ENCODE data around the gene CCR3.
"Not testable (repeated sequence)": the region's sequence is repeated elsewhere in the genome, so short reads cannot be mapped to it uniquely, and the experiment has no call there.

CCR3 gene

GRCh38 chr3:46242120-46242519 is at the start of gene CCR3:
Gene CCR3, plus strand, starts transcription at chr3:46242460. Its CDS starts 22,699 bp downstream, at chr3:46265159.
- DNase-seq (ENCODE audit: low spot score) = no peak

GRCh38 chr3:46192939-46193338 is 49.3 kb upstream of the CCR3 start:
- DNase-seq (ENCODE audit: low spot score) = no peak

DNA sequence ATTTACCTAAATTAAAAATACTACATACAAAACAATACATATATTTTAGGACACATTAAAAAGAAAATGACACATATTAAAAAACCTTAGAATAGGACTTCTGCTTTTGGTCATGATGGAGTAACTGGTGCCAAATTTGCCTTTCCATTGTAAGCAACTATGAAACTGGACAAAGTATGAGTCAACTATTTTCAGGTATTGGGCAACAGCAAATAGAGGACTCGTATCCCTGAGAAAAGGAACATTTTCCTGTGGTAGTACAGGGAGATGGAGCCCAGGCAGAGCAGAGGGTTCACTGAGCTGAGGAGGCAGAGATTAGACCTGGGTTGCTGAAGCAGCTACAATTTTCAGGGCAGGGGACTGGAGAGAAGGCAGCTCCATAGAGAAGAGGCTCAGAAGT is 48.8 kb upstream of the CCR3 start:
- DNase-seq (ENCODE audit: low spot score) = no peak

DNA sequence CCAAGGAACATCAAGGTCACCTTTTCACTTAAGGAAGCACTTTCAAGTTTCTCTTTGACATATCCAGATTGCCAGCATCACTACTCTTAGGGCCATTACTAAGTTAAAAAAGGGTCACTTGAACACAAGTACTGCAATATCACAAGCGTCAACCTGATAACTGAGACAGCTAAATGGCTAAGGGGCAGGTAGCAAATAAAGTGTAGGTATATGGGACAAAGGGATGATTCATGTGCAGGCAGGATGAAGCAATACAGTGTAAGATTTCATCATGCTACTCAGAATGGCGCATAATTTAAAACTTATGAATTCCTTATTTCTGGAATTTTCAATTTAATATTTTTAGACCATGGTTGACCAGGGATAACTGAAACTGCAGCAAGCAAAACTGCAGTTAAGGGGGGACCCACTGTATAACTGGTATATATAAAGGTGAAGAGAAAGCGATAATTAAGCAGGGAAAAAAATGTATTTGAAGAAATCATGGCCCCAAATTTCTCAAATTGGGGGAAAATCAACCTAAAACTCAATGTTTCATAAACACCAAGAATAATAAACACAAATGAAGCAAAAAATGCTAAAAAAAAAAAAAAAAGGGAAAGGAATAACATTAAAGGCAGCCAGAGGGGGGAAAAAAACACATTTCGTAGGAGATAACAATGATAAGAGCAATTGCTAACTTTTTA is 47.2 kb upstream of the CCR3 start:
- no peak for DNase-seq (ENCODE audit: low spot score)

DNA sequence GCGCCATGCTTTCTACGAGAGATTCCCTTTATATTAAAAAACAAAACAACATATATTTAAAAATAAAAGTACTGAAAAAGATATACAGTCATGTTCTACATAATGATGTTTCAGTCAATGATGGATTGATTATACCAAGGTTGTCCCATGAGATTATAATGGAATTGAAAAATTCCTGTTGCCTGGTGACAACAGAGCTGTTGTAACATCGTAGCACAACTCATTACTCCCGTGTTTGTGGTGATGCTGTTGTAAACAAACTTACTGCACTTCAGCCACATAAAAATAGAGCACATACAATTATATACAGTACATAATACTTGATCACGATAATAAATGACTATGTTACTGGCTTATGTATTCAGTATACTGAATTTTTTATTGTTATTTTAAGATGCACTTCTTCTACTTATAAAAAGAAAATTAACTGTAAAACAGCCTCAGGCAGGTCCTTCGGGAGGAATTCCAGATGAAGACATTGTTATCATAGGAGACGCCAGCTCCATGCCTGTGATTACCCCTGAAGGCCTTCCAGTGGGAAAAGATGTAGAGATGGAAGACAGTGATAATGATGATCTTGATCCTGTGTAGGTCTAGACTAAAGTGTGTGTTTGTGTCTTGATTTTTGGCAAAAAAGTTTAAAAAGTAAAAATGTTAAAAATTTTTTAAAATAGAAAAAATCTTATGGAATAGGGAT is 45.9 kb upstream of the CCR3 start:
- DNase-seq (ENCODE audit: low spot score) = no peak

GRCh38 chr3:46200211-46200610 is 42.0 kb upstream of the CCR3 start:
- no peak for DNase-seq (ENCODE audit: low spot score)

DNA sequence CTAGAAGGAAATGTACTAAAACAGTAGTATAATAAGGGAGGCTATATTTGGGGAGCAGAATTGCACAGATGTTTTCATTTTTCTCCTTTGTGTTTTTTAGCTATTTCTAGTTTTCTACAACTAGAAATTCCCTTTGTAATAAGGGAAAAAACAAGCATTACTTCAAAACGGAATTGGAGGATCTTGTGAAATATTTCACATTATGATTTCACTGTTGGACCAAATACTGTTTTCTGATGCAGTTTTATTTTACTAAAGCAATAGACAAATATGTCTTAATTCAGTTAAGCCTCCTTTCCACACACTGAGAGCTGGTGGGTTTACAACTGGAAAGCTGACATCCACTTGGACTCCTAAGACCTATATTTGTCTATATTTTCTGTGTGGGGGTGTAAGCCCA is 41.5 kb upstream of the CCR3 start:
- DNase-seq (ENCODE audit: low spot score) = no peak

DNA sequence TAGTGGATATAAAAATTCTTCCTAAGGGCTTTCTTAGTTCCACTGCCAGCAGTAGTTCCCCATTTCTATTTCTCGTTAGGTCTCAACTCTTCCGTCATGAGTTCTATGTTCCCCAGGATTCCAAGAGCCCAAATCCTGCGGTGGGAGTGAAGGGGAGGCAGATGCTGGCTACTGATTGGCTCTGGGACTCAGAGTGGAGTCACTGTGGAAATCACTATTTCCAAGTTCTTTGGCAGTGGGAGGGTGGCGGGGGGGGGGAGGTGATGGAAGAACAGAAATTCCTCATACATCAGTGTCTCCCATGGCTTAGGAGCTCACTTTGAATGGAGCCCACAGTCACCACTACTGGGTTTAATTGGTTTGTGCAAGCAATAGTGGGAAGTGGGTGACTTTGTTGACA is 39.7 kb upstream of the CCR3 start:
- DNase-seq (ENCODE audit: low spot score) = no peak

- no peak for DNase-seq (ENCODE audit: low spot score)
Observed at GRCh38 chr3:46203681-46204080, 38.6 kb upstream of the CCR3 start.

DNA sequence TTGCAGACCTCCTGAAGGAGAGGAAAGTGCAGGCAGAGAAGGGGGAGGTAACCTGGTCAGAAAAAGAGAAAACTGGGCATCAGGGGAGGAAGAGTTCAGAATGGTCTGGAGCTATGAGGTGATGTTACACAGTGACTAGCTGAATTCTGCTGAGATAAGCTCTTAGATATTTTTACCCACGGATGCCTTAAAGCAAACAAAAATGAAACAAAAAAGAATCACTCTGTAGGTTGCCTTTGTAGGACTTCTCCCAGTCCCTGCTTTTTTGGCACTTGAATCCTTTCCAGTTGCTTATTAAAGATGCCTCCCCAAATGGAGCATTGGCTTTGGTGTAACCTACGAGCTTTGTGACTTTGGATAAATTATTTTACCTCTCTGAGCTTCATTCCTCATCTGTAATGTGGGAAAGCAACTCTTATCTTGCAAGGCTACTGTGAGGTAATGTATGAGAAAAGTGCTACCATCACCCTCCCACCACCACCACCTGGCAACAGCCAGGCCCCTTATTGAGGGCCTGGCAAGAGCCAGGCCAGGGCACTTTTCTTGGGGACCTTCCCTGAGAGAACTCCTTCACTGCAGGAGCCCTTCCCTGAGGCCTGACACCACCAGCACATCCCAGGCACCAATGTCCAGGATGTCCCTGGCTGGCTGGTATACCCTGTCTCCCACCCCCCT is 36.8 kb upstream of the CCR3 start:
- DNase-seq (ENCODE audit: low spot score) = no peak

- no peak for DNase-seq (ENCODE audit: low spot score)
Observed at GRCh38 chr3:46206282-46207015, 35.8 kb upstream of the CCR3 start.

GRCh38 chr3:46207514-46207913 is 34.7 kb upstream of the CCR3 start:
- DNase-seq (ENCODE audit: low spot score) = not testable (repeated sequence)

GRCh38 chr3:46208167-46208704 is 34.0 kb upstream of the CCR3 start, which contains the start of gene CCR1:
Gene CCR1, minus strand, starts transcription at chr3:46208313. Its CDS starts 4,000 bp downstream, at chr3:46204313.
- DNase-seq (ENCODE audit: low spot score) = peak; percentile 60

DNA sequence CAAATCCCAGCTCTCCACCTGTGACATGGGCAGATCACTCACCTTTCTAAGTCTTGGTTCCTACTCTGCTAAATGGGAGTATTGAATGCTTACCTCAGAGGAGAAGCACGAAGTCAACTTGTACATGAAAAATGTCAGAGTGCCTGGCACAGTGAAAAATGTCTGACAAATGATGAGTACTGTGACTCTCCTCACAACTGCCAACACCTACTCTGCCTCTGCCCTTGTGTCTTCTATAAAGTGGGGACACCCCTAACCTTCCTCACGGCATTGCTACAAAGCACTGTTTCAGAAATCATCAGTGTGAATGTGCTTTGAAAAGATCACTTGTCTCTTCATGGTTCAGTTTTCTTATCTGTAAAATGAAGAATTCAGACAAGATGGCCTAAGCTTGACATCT is 33.2 kb upstream of the CCR3 start:
- no peak for DNase-seq (ENCODE audit: low spot score)

GRCh38 chr3:46209746-46210470 is 32.4 kb upstream of the CCR3 start:
- no peak for DNase-seq (ENCODE audit: low spot score)

- DNase-seq (ENCODE audit: low spot score) = no peak
Observed at GRCh38 chr3:46212101-46212500, 30.2 kb upstream of the CCR3 start.

DNA sequence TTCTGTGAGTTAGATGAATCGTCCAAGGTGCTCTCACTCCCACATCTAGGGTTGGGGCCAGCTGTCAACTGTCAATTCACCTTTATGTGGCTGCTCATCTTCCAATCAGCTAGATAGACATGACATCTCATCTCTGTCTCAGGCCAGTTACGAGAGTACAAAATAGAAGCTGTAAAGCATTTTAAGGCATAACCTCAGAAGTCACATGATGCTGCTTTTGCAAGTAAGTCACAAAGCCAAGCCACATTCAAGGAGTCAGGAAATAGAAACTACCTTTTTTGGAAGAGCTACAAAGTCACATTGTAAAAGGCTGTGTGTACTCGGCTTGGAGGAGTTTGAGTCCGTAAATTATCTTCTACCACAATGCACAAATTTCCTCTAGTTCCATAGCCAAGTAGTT is 29.1 kb upstream of the CCR3 start:
- no peak for DNase-seq (ENCODE audit: low spot score)

DNA sequence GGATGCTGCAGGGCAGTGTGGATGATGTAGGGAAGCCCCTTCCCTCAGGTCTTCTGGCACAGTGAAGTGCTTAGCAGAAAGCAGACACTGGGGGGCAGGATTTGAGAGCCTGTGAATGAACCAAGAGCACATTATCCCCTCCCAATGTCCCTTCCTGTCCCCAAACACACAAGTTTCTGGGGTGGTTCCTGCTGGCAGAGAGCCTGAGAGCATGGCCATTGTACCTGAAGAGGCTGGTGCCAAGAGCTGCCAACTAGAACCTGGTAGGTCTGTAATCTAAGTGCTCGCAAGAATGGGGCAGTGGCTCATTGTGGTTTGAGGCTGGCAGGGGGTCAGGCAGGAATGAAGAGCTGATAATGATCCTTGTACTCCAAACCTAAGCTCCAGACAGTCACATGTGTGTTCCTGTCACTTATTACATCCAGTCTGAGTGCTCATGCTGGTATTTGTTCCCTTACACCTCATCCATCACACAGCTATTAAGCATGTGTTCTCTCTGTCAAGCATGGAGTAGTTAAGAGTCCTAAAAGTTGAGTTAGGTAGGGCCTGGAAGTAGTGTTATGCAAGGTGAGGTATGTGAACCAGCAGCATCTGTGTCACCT is 27.4 kb upstream of the CCR3 start:
- peak; percentile 12 for DNase-seq (ENCODE audit: low spot score)

DNA sequence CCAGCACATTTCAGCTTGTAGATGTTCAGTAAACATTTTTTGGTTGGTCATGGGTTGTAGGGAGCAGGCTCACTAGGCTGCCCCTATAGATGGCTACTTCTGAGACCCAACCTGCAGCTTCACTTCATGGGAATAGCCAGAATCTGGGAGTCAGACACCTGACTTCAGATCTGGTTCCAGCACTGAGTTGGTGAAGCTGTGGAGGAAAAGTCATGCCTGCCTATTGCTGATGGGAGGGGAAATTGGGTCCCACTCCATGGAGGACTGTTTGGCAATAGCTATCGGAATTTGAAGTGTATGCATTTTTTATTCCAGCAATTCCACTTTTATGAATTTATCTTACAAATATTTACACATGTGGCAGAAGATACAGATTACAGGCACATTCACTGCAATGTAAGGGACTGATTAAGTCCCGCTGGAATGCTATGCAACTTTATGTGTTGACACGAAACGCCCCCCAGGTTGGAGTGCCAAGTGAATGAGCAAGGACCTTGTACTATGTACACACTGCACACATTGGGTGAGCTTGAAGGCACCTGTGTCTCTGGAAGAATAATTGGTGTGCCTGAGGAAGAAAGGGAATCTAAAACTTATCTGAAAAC is 26.3 kb upstream of the CCR3 start:
- no peak for DNase-seq (ENCODE audit: low spot score)

DNA sequence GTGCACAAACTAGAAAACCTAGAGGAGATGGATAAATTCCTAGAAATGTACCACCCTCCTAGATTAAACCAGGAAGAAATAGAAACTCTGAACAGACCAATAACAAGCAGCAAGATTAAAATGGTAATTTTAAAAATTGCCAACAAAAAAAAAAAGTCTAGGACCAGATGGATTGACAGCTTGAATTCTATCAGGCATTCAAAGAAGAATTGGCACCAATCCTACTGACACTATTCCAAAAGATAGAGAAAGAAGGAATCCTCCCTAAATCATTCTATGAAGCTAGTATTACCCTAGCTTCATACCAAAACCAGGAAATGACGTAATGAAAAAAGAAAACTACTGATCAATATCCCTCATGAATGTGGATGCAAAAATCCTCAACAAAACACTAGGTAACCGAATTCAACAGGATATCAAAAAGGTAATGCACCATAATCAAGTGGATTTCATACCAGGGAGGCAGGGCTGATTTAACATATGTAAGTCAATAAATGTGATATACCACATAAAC is 24.0 kb upstream of the CCR3 start:
- DNase-seq (ENCODE audit: low spot score) = no peak
